SK-N-SH (cell line): ENCODE results near the gene ARID2. TPM values are rescaled to one million over a fixed set of nuclear protein-coding genes. Genes with fewer than 3 reads are reported as not detected.

Source experiments
- CTCF ChIA-PET: fragments of 300-600, 350-600 bp; formaldehyde crosslinking; extraction: SDS; loops from one replicate; lab custom pipeline; 2021; lab: Yijun Ruan, JAX
- POLR2A ChIA-PET: fragments of 350-600 bp; sonication (Branson Sonifier 250); formaldehyde crosslinking; extraction: SDS; loops from one replicate; lab custom pipeline; 2020; ENCODE audit warnings: antibody characterized with exemption, inconsistent platforms; lab: Yijun Ruan, JAX
- DNase-seq: peaks from one replicate; pipeline ENCODE4 v3.0.0; 2012
- H2AFZ ChIP-seq: fragments of 200-600 bp; sonication (generic); 2 replicates; pipeline ENCODE4 v1.8.1; 2016; ENCODE audit warnings: antibody characterized with exemption, mild to moderate bottlenecking, low read depth
- H3F3A ChIP-seq: fragments of 200-600 bp; sonication (generic); replicated peaks from 2 replicates; pipeline ENCODE3; 2016; ENCODE audit warnings: antibody characterized with exemption, mild to moderate bottlenecking; ENCODE audit not compliant: insufficient read depth
- H3K27ac ChIP-seq, 2 experiments: fragments of 200-500 bp in 1 of 2; fragments of 200-600 bp in 1 of 2; sonication (Bioruptor generic) in 1 of 2; sonication (generic), shearing (Covaris generic) in 1 of 2; 2 replicates each; pipeline versions ENCODE4 v1.5.1 to v1.6.1; 2014 to 2016; ENCODE audit warnings: low read depth in 2 of 2, inconsistent platforms in 1 of 2, low read length in 1 of 2, mild to moderate bottlenecking in 1 of 2, mixed read lengths in 1 of 2
- H3K27me3 ChIP-seq: fragments of 200-600 bp; sonication (generic), shearing (Covaris generic); 2 replicates; pipeline ENCODE4 v1.6.1; 2016; ENCODE audit warnings: mixed run types; ENCODE audit not compliant: insufficient read depth
- H3K36me3 ChIP-seq, 2 experiments: fragments of 200-500 bp in 1 of 2; fragments of 200-600 bp in 1 of 2; sonication (Bioruptor generic) in 1 of 2; sonication (generic) in 1 of 2; replicated peaks in 1 of 2; 2 replicates each; pipeline versions ENCODE3 to v1.5.1; 2014 to 2016; ENCODE audit warnings: low read length in 1 of 2, mild to moderate bottlenecking in 1 of 2; ENCODE audit not compliant: insufficient read depth in 2 of 2, control insufficient read depth in 1 of 2
- H3K4me1 ChIP-seq, 2 experiments: fragments of 200-500 bp in 1 of 2; fragments of 200-600 bp in 1 of 2; sonication (Bioruptor generic) in 1 of 2; sonication (generic), shearing (Covaris generic) in 1 of 2; 2 replicates each; pipeline versions ENCODE4 v1.5.1 to v1.6.1; 2014 to 2016; ENCODE audit warnings: low read depth in 1 of 2, low read length in 1 of 2, mixed run types in 1 of 2; ENCODE audit not compliant: insufficient read depth in 2 of 2, control insufficient read depth in 1 of 2
- H3K4me2 ChIP-seq: fragments of 200-600 bp; sonication (generic), shearing (Covaris generic); 2 replicates; pipeline ENCODE4 v1.6.1; 2017; ENCODE audit warnings: mixed run types
- H3K4me3 ChIP-seq, 2 experiments: fragments of 200-500 bp in 1 of 2; fragments of 200-600 bp in 1 of 2; sonication (Bioruptor generic) in 1 of 2; sonication (generic), shearing (Covaris generic) in 1 of 2; 2 replicates each; pipeline versions ENCODE4 v1.5.1 to v1.8.1; 2014 to 2016; ENCODE audit warnings: low read depth in 2 of 2, inconsistent platforms in 1 of 2, low read length in 1 of 2, mild to moderate bottlenecking in 1 of 2, mixed read lengths in 1 of 2, moderate library complexity in 1 of 2
- H3K79me2 ChIP-seq: fragments of 200-600 bp; sonication (generic); 2 replicates; pipeline ENCODE4 v1.8.1; 2017; ENCODE audit warnings: mild to moderate bottlenecking; ENCODE audit not compliant: insufficient read depth
- H3K9ac ChIP-seq: fragments of 200-600 bp; sonication (generic); 2 replicates; pipeline ENCODE4 v1.6.1; 2017; ENCODE audit warnings: mixed run types
- H3K9me2 ChIP-seq: fragments of 200-600 bp; sonication (generic); 2 replicates; pipeline ENCODE4 v1.6.1; 2017; ENCODE audit warnings: mixed run types
- H3K9me3 ChIP-seq: fragments of 200-600 bp; sonication (generic); 2 replicates; pipeline ENCODE4 v1.6.1; 2017; ENCODE audit warnings: mixed run types, mild to moderate bottlenecking, moderate library complexity
- H4K20me1 ChIP-seq: fragments of 200-600 bp; sonication (generic); 2 replicates; pipeline ENCODE4 v1.6.1; 2017; ENCODE audit warnings: mild to moderate bottlenecking, mixed run types; ENCODE audit not compliant: insufficient read depth
- CTCF ChIP-seq: fragments of 200-600 bp; sonication (generic); IDR thresholded peaks from 2 replicates; pipeline ENCODE4 v1.6.1; 2017; ENCODE audit warnings: antibody characterized with exemption, mild to moderate bottlenecking, moderate library complexity
- EZH2phosphoT487 ChIP-seq: fragments of 200-600 bp; sonication (generic); IDR thresholded peaks from 2 replicates; pipeline ENCODE4 v1.6.1; 2017; ENCODE audit warnings: low read depth, mixed run types, mild to moderate bottlenecking, antibody characterized with exemption, moderate library complexity, borderline replicate concordance
- FOSL2 ChIP-seq: IDR thresholded peaks from 2 replicates; pipeline ENCODE4 v1.4.0; 2012; ENCODE audit warnings: low read depth, mild to moderate bottlenecking, moderate library complexity, borderline replicate concordance
- FOXM1 ChIP-seq: IDR thresholded peaks from 2 replicates; pipeline ENCODE4 v1.4.0; 2012; ENCODE audit warnings: low read depth, mild to moderate bottlenecking
- GABPA ChIP-seq: IDR thresholded peaks from 2 replicates; pipeline ENCODE4 v1.4.0; 2012; ENCODE audit warnings: low read depth, mild to moderate bottlenecking
- IRF3 ChIP-seq: fragments of 150-350 bp; IDR thresholded peaks from 2 replicates; pipeline ENCODE4 v1.6.1; 2016; ENCODE audit warnings: mild to moderate bottlenecking, low read depth, low read length
- MEF2A ChIP-seq: IDR thresholded peaks from 2 replicates; pipeline ENCODE4 v1.4.0; 2012; ENCODE audit warnings: low read depth, borderline replicate concordance
- PBX3 ChIP-seq: IDR thresholded peaks from 2 replicates; pipeline ENCODE4; 2012
- POLR2AphosphoS5 ChIP-seq: IDR thresholded peaks from 2 replicates; pipeline ENCODE4 v1.6.1; 2012; ENCODE audit warnings: low read depth, low read length
- REST ChIP-seq: IDR thresholded peaks from 2 replicates; pipeline ENCODE4 v1.6.1; 2012; ENCODE audit warnings: mild to moderate bottlenecking, low read depth, low read length, moderate library complexity
- RXRA ChIP-seq: IDR thresholded peaks from 2 replicates; pipeline ENCODE4 v1.4.0; 2012; ENCODE audit warnings: low read depth, mild to moderate bottlenecking, borderline replicate concordance
- SIN3A ChIP-seq: IDR thresholded peaks from 2 replicates; pipeline ENCODE4 v1.6.1; 2012; ENCODE audit warnings: low read depth, mild to moderate bottlenecking, low read length, moderate library complexity, borderline replicate concordance
- TAF1 ChIP-seq: IDR thresholded peaks from 2 replicates; pipeline ENCODE4 v1.6.1; 2012; ENCODE audit warnings: low read depth, mild to moderate bottlenecking, low read length, moderate library complexity, borderline replicate concordance
- WGBS: methylation state at CpG from one replicate; pipeline ENCODE4 v1.1.6; 2017; ENCODE audit warnings: low lambda C conversion rate; 5-methylcytosine and 5-hydroxymethylcytosine counted together
- polyA plus RNA-seq, 3 experiments: library from polyadenylated mRNA; depleted of rRNA; stranded (reverse); fragments of >200 nt; gene quantifications; 2 replicates each; pipeline ENCODE4 v1.2.3, GENCODE V29; 2012

Gene ARID2
- polyA plus RNA-seq, 1 of the 3 experiments (the other 2 are of a cell fraction) = 5.9 TPM

GRCh38 chr12:45697371-45697770 lies 32.1 kb upstream of the ARID2 start (continued):
- TF ChIP-seq CTCF (no peak), FOSL2 (no peak)

GRCh38 chr12:45701296-45701695 lies 28.2 kb upstream of the ARID2 start:
- no peaks in the 10 kb centered on the region for H3K36me3 ChIP-seq
- no peak overlapping the region for H3K9ac ChIP-seq
- no peaks in the 10 kb centered on the region for H4K20me1 ChIP-seq
- H3K4me3 ChIP-seq = no peak overlapping the region
- no peak overlapping the region for H3K4me2 ChIP-seq
- H3K4me1 ChIP-seq = peaks cover 0 to 6% of the 10 kb centered on the region in 2 experiments; a peak in 1 of 4 replicates
- no peak overlapping the region for H2AFZ ChIP-seq
- CTCF ChIA-PET = no interaction called here
- DNase-seq = no peak
- H3K27ac ChIP-seq = no peak overlapping the region
- 86% methylated on average over 4 of the region's 4 CpGs for WGBS
- H3K9me2 ChIP-seq = no peaks in the 10 kb centered on the region
- H3K9me3 ChIP-seq = peaks cover 9% of the 10 kb centered on the region
- H3K79me2 ChIP-seq = no peaks in the 10 kb centered on the region
- no peaks in the 10 kb centered on the region for H3K27me3 ChIP-seq
- H3F3A ChIP-seq = no peaks in the 10 kb centered on the region
- no peak for TF ChIP-seq SIN3A
- TF ChIP-seq PBX3 = no peak
- TF ChIP-seq MEF2A = no peak
- no peak for TF ChIP-seq POLR2AphosphoS5
- TF ChIP-seq GABPA = no peak
- TF ChIP-seq CTCF = no peak
- no peak for TF ChIP-seq IRF3
- TF ChIP-seq EZH2phosphoT487 = no peak
- TF ChIP-seq TAF1 = no peak
- TF ChIP-seq FOXM1 = no peak
- TF ChIP-seq REST = no peak
- no peak for TF ChIP-seq RXRA
- POLR2A ChIA-PET = no interaction called here
